Measurements from ENCODE around the gene PLRG1.

- no peak for TF ChIP-seq CTCF (IDR thresholded peaks at IDR 0.05; ENCODE audit: low read length)
- TF ChIP-seq EZH2 (IDR thresholded peaks at IDR 0.05; ENCODE audit: borderline replicate concordance, low read length) = no peak
These were observed 38.0 kb upstream of the PLRG1 start for GRCh38 chr4:154588198-154588597.

Measured in OCI-LY1 (cell line).